Measurements from ENCODE around the gene KLF16.

KLF16 gene

GRCh38 chr19:1839658-1840540 lies 23.5 kb downstream of the KLF16 start:
- no peak for FAIRE-seq

GRCh38 chr19:1837625-1838105 lies 25.7 kb downstream of the KLF16 start:
- no peak for FAIRE-seq

- FAIRE-seq, result no peak
These were observed 26.2 kb downstream of the KLF16 start for GRCh38 chr19:1837222-1837565.

- FAIRE-seq, result no peak
These were observed 26.7 kb downstream of the KLF16 start for GRCh38 chr19:1836458-1837221.

DNA sequence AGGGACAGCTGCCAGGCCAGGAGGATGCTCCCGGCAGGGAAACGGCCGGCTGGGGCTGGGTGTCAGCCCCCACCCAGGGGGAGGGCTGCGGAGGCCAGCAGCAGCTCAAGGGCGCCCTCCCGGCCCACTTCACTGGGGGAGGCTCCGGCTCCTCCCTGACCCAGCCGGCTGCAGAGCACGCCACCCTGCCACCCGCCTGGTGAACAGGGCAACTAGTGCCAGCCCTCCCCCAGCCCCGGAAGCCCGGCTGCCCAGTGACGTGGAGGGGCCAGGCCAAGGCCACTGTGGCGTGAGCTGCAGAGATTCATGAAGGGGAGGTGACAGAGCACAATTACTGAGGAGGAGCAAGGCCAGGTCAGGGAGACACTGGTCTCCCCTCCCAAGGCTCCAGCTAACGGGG lies 29.8 kb downstream of the KLF16 start:
- FAIRE-seq, result no peak

DNA sequence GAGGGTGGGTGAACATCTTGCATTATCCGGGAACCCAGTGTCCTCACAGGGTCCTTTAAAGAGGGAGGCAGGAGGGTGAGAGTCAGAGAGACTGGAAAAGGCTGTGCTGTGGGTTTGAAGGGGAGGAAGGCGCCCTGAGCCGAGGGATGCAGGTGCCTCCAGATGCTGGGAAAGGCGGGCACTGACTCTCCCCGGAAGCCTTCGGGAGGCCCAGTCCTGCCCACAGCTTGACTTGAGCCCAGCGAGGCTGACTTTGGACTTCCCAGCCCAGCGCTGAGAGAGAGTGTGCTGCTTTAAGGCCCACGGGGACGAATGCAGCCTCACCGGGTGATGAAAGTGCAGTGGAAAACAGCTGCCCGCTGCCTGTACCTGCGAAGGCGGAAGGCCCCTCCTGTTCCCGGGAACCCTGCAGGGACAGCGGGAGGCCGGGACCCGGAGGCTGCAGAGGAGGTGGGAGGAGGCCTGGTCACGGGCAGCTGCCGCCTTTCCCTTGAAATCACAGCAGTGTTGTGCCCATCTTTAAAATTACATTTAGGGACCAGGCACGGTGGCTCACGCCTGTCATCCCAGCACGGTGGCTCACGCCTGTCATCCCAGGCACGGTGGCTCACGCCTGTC lies 31.2 kb downstream of the KLF16 start:
- FAIRE-seq, result no peak

DNA sequence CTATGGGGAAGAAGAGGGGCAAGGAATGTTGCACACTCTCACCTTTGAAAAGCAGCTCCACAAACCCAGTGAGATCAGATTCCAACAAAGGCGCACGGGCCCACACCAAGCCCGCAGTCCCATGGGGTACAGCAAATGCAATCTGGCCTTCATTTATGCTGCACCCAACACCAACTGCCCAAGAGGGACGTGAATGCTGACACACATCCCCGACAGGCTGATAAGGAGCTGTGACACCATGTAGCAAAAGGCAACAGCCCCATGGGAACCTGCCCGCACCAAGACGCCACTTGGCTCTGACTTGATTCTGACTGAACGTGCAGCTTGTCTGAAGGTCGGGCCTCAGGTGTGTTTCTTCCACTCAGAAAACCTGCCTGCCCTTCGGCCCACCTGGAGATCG lies 32.4 kb downstream of the KLF16 start:
- FAIRE-seq, result no peak

DNA sequence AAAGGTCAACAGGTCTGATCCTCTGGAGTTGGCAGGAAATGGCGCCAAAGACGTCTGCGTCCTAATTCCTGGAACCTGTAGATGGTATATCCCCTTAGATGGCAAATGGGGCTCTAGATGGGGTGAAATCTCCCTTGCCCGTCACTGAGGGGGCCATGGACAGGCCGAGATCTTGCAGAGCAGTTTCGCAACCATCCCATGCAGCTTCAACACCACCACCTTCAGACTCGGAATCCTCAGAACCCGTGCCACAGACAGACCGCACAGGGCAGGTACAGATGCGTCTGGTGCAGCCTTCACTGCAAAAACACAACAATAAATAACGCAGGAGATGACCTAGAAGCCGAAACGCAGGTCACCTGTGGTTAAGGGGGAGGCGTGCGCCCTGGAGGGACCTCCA lies 32.8 kb downstream of the KLF16 start:
- FAIRE-seq, result no peak

GRCh38 chr19:1829958-1830357 lies 33.4 kb downstream of the KLF16 start:
- no peak for FAIRE-seq

DNA sequence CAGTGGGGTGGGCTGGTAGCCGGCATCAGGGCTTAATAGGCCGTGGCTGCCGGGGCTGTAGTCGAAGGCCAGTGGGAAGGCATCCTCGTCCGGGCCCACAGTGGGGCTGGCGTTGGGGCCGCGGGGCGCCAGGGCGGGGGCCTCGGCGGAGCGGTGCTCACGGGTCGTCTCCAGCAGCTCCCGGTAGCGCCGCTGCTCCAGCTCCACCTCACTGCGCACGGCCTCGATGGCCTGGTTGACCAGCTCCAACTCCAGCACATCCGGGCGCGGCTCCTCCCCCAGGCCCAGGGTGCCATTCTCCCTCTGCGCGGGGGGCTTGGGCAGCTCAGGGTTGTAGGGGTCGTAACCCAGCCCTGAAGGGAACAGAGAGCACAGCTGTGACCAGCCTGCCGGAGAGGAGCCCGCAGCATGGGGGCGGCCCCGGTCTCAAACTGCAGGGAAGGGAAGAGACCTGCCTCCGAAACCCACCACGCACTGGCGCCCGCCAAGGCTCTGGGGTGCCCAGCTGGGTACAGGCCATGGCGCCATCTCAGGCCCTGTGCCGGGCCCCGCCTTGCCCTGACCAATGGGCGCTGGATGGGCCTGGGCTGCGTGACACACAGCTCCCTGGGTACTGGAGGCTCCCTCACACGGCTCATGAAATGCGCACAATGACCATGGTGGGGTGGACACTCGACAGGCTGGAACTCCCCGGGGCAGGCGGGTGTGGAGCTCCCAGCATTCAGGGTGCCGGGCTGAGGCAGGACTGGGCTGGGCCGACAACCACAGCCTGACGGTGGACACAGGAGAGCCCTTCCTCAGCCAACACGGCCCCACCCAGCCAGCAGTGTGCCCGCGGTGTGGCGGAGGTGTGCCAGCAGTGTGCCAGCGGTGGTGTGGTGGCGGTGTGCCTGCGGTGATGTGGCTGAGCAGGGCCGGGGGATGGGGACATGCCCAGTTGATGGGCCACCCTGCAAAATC lies 34.8 kb downstream of the KLF16 start:
- no peak for FAIRE-seq

- no peak for FAIRE-seq
These were observed 35.7 kb downstream of the KLF16 start for GRCh38 chr19:1827566-1828278.

DNA sequence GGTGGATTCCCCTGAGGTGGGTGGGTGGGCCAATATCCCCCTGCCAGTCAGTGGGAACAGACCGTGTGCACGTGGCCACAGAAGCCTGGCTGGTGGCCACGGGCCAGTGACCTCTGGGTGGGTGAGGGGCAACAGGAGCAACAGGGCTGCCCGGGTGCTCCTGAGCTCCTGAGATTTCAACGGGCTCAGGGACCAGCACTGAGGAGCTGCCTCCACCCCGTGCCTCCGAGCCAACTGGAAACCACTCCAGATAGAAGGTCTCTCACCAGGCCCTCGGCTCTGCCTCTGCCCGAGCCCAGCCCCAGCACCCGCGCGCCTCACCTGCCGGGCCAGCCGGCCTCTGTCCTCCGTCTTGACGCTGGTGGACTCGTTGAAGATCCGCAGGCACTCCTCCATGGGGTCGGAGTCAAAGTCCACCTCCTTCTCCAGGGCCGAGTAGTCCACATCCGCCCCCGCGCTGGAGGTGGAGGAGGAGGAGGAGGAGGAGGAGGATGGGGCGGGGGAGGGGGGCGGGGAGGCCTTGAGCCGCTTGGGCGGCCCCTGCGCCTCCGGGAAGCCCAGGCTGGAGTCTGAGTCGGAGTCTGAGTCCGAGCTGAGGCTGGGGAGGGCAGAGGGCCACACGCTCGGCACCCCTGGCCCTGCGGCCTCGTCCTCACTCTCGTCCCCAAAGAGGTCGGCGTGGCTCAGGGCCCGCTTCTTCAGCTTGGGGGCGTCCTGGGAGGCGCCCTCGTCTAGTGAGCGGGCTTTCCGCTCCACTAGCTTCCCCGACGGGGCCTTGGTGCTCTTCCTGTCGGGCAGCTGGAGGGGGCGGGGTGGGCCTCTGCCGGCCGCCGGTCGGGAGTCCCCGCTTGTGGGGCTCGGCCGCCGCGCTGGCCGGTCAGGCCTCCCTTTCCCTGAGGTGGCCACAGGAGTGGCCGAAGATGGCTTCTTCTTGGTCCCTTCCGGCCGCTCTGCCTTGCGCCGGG lies 36.5 kb downstream of the KLF16 start:
- FAIRE-seq, result no peak

- no peak for FAIRE-seq
These were observed 37.3 kb downstream of the KLF16 start for GRCh38 chr19:1825909-1826556.

- no peak for FAIRE-seq
These were observed 39.1 kb downstream of the KLF16 start for GRCh38 chr19:1824252-1824622.

DNA sequence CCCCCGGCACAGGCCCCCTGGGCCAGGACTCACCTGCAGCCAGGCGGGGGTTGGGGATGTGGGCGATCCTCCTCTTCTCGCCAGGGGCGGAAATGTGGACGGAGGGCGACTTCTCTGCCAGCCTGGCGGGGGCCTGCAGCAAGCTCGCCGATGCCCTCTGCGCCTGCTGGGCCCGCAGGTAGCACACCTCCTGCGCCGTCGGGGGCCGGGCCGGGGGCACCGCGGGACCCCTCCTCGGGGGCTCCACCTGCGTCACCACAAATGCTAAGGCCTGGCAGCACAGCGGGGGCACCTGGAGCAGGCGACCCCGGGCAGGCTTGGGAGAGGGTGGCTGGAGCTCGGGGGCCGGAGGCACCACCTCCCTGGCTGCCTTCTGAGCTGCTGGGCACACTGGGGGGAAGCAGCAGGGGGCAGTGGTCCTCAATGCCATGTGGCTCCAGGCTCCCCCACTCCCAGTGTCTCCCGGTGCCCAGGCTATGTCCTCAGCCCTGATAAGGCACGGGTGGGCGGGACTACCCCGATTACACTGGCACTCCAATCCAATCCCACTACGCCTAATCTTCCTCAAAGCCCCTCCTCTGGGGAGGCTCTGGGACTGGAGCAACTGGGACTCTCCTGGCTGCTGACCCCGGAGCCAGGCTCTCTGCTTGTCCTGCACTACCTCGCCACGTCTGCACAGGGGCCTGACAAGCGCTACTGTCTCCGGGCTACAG lies 39.7 kb downstream of the KLF16 start:
- no peak for FAIRE-seq

DNA sequence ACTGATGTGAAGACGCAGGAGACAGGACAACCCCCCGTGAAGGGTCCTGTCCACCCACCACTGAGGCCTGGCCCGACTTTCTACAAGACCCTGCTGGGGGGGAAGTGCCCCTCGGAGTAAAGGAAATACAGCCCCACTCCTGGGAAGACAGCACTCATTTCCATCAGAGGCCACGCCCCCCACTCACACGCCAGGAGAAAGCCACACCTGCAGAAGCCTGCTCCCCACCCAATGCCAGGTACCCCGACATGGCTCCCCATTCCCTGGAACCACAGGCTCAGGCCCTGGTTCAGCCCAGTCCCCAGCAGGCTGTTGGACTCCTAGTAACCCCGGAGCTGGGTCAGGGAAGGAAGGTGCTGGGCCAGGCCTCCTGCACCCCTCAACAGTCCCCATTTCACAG lies 40.4 kb downstream of the KLF16 start:
- FAIRE-seq, result no peak

DNA sequence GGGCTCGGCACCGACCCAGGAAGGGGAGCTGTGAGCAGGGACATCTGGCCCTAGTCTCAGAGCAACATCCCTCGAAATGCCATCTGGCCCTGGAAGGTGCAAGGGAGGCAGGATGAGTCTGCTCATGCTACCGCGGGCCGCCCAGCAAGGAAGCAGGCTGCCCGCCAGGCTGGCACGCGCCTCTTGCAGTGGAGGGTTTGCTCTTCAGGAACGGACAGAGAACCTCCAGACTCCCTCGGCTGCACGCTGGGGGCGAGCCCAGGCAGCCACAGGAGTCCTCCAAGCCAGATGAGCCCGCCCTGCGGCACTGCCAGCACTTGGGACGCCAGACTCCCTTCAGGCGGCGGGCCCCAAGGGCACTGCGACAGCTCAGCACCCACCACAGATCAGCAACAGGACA lies 41.2 kb downstream of the KLF16 start:
- FAIRE-seq, result no peak

DNA sequence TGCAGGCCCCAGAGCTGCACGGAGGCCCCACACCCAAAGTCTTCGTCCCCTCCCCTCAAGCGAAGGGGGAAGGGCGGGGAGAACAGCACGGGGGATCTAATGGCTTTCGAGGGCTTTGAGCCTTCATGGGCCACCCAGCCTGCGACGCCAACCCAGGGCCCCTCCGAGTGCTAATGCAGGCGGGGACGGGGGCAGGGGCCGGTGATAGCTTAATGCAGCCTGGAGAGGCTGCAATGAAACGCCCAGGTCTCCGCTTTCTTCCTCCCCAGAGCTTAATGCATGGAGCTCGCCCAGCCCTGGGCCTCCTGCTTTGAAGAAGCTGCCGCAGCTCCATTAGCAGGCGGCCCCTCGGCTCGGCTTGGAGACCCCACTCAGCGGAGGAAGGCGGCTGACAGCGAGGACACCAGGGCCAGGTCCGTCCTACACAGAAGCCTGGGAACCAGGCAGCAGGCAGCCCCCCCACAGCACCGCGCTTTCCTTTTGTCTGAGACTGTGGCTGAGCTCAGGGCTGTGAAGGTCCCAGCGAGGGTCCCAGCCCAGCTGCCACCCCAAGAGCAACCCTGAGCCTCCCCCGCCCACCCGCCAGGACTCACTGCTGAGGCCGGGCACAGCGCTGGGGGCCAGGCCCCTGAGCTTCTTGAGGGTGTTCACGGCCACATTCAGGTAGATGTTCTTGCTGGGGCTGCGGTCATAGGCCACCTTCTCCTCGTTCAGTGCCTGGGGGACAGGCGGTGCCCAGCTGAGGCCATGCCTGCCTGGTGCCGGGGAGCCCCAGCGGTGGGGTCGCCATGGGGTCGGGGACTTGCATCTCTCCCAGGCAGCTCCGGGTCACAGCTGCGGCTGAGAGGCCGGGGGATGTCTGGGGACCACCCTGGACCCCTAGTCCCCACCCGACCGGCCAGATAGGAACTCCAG lies 43.8 kb downstream of the KLF16 start:
- FAIRE-seq, result no peak
